Neural progenitor cell (in vitro differentiated cells): Measurements from ENCODE around the gene CBLN1.

ENCODE experiments used
- CTCF ChIP-seq: fragments of 200-600 bp; sonication (generic); IDR thresholded peaks from 2 replicates; pipeline ENCODE4 v1.5.1; 2017; ENCODE audit warnings: antibody characterized with exemption, mild to moderate bottlenecking
- EZH2phosphoT487 ChIP-seq: fragments of 200-600 bp; sonication (generic); IDR thresholded peaks from 2 replicates; pipeline ENCODE4 v1.6.1; 2017; ENCODE audit warnings: antibody characterized with exemption

- no peak for TF ChIP-seq EZH2phosphoT487
- TF ChIP-seq CTCF = no peak
Measured at GRCh38 chr16:49324703-49325102, 43.1 kb upstream of the CBLN1 start.
